KOPT-K1 (cell line): ENCODE data around the gene NFE2L3.

ENCODE experiments used
- H3K27ac ChIP-seq: fragments of 200-600 bp; sonication (generic); 2 replicates; pipeline ENCODE4 v1.5.1; 2016; ENCODE audit warnings: antibody characterized with exemption, mild to moderate bottlenecking, low read depth, low read length; ENCODE audit not compliant: poor library complexity, severe bottlenecking
- H3K36me3 ChIP-seq: fragments of 200-600 bp; sonication (generic); 2 replicates; pipeline ENCODE4 v1.5.1; 2017; ENCODE audit warnings: antibody characterized with exemption, mild to moderate bottlenecking, low read length, moderate library complexity; ENCODE audit not compliant: insufficient read depth
- H3K9me3 ChIP-seq: fragments of 200-600 bp; sonication (generic); 2 replicates; pipeline ENCODE4 v1.5.1; 2017; ENCODE audit warnings: antibody characterized with exemption, low read length, mild to moderate bottlenecking; ENCODE audit not compliant: insufficient read depth, poor library complexity, severe bottlenecking

The NFE2L3 gene

DNA sequence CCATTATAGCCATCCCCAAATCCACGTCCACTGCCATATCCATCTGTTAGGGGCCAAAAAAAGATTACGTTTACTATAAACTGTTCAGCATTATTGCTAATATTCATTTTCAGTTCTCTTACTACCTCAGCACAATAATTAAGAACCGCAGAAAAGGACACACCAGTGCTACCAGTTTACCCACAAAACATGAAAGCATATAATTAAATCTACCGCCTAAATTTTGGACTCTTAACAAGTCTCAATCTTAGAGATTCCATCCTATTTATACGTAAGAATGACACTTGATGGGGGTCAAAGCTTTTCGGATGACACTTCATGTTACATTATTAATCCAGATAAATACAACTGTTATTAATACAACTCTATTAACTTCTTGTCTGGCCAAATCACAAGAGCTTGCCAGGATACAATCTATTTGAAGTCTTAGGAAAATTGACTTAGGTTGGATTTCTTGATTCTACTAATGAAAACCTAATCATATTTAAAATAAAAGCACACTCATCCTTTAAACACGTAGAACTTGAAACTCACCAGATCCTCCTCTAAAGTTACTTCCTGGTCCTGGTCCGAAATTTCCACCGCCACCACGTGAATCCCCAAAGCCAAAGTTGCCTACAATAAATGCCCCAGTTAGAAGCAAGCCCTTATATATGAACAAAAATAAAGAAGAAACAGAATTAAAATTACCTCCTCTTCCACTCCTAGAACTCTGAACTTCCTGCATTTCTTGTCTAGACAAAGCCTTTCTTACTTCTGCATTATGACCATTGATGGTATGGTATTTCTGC is 44.1 kb downstream of the NFE2L3 start:
- no peak overlapping the region for H3K27ac ChIP-seq
- H3K36me3 ChIP-seq, result peaks cover 85% of the 10 kb centered on the region
- no peaks in the 10 kb centered on the region for H3K9me3 ChIP-seq

DNA sequence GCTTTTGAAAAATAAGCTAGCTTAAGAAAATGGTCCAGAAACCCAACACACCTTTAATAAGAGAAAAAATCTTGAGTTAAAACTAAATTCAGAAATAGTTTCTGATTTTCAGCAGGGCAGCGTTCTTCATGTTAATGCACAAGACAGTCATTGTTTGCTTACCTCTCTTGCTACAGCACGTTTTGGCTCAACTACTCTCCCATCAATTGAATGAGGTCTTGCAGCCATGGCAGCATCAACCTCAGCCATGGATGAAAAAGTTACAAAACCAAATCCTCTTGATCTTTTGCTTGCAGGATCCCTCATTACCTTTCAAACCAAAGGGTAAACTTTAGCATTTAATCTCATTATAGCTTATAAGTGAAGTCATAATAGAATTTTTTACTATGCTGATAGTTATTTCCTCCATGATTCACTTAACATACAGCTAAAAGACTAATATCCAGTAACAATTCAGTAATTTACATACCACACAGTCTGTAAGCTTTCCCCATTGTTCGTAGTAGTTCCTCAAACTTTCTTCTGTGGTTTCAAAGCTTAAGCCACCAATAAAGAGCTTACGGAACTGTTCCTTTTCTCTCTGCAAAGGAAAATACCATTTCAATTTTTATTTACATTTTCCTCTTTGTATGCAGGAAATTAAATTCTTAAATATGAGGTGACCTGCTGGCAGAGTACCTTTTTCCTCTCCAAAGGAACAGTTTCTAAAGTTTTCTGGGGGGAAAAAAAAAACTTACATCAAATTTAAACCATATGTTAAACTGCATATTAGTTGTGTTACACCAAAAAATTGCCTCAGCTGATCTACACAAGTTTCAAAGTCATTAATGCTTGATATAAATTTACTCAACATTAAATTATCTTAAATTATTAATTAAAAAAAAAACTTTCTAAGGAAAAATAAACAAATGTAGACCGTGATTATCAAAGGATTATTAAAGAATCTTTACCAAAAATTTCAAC is 45.4 kb downstream of the NFE2L3 start:
- H3K9me3 ChIP-seq, result no peaks in the 10 kb centered on the region
- H3K36me3 ChIP-seq, result peaks cover 71% of the 10 kb centered on the region
- no peak overlapping the region for H3K27ac ChIP-seq

DNA sequence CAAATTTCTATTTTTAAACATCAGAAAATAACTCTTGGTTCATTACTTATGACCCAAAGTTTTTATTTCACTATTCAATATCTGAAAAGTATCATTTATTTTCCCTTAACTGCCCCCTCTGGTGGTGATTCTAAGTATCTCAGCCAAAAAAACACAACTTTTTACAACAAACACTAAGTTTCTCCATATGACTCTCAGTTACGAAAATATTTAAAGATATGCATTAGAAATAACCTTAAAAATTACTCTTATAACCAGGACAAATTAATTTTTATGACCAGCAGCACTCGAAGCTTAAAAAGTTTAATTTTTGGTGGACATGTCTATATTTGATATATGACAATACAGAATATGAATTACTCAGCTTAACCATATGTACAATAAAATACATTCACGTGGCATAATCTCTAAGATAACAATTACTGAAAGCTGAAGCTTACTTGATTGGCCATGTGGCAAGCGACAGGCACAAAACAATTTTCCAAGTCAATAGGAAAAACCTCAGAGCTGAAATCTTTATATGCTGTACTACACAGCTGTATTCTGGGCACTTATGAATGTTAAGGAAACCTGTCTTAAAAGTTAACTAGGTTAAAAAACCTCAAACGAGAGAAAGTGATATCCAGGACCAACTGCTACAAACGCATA is 46.3 kb downstream of the NFE2L3 start:
- peaks cover 70% of the 10 kb centered on the region for H3K36me3 ChIP-seq
- peak overlapping the region; percentile 99 for H3K27ac ChIP-seq
- no peaks in the 10 kb centered on the region for H3K9me3 ChIP-seq

DNA sequence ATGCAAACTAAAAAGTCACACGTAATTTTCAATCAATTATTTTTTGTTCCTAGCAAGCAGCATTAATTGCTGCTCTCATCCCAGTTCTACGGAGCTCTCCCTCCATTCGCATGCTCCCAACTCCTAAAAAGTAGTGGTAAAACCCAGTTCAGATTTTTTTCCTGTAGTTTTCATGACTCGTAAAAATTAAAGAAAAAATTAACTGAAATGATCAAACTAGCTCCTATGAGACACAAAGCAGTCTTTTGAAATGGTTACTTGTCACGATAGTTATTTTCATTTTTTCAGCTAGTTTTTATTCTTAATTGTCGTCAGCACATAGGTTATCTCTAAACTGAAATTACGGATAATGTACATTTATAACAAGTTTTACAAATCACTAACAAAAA is 46.8 kb downstream of the NFE2L3 start:
- Histone ChIP-seq H3K27ac (peak overlapping the region; percentile 99), H3K36me3 (peaks cover 70% of the 10 kb centered on the region), H3K9me3 (no peaks in the 10 kb centered on the region)

DNA sequence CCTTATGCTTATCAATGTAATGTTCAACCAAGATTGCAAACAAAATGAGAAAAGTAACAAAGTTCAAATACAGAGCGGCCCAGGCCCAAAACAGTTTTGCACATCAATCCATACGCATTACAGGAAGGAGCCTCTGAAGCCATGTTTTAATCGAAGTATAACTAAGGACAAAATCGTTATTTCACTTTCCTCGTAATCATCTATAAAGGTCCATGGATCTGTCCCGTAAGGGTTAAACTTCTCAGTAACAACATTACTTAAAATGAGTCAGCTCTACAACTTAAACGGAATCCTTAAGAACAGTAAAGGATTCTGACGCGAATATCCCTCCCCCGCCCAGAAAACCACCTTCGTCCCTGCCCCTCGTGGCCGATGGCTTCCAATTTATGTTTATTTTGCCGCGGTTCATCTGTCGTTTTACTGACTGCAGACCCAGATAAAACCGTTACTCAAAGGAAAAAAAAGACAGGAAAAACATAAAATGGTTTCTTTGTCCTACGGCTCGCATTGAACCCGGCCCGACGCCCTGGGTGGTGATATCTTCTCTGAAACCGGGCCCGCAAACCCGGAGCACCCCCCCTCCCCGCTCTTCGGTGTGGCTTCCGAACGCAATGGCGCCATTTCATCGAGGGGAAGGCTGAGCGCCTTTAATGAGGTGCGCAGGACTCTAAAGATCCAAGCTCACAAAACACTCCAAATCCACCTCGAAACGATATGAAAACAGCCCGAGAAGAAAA is 47.5 kb downstream of the NFE2L3 start:
- peaks cover 70% of the 10 kb centered on the region for H3K36me3 ChIP-seq
- H3K27ac ChIP-seq, result peak overlapping the region; percentile 99
- no peaks in the 10 kb centered on the region for H3K9me3 ChIP-seq

DNA sequence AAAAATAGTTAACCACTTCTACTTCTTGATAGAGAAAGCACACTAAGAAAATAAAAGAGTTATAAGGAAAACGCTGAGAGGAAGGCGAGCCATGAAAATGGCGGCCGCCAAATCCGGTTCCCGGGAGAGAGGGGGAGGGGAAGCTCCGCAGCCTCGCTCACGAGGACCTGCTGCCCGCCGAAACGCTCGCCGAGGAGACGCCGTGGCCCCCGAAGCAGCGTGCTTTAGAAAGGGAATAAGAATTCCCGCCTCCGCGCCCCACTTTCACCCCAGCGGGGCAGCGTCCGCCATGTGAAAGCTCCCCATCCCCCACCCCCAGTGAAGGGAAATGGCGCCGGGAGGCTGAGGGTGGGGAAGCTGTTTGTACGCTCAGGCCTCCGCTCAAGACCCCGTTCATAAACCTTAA is 48.0 kb downstream of the NFE2L3 start:
- Histone ChIP-seq H3K27ac (peak overlapping the region; percentile 99), H3K9me3 (no peaks in the 10 kb centered on the region), H3K36me3 (peaks cover 70% of the 10 kb centered on the region)

DNA sequence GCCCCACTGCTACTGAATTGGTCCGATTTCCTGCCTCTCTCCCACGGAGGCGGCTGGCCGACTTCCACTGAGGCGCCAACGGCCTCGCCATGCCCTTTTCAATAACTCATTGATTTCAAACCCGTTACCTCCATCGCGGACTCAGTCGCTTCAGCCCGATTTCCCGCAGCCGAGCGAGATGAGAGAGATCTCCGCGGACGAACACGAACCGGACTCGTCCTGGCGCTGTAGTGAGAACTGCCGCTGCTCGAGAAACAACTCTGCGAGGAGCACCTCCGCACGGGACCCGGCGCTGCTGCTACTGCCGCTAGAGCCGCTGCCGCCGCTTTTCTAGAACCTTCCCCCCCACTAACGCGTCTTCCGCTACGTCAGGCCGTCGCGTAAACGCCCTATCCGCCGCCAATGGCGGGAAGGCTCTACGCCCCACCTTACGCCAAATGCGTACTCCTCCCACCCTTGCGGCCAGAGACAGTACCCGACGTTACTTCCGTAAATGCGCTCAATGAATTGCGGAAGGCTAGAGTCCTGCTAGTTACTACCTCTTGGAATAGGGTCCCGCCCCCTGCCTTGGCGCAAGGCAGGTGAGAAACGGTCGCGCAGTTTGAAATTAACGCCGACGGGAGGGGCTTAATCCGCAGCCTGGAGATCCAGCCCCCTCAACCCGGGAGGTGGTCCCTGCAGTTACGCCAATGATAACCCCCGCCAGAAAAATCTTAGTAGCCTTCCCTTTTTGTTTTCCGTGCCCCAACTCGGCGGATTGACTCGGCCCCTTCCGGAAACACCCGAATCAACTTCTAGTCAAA is 48.6 kb downstream of the NFE2L3 start, which contains the start of gene HNRNPA2B1:
TSS of gene HNRNPA2B1 (minus strand) at position 303 of the 803 bp plus-strand sequence. CDS start at position 134, 169 bp downstream.
- no peaks in the 10 kb centered on the region for H3K9me3 ChIP-seq
- peak within 1 kb of the TSS; percentile 99 for H3K27ac ChIP-seq
- H3K36me3 ChIP-seq, result peaks cover 70% of the 10 kb centered on the region

DNA sequence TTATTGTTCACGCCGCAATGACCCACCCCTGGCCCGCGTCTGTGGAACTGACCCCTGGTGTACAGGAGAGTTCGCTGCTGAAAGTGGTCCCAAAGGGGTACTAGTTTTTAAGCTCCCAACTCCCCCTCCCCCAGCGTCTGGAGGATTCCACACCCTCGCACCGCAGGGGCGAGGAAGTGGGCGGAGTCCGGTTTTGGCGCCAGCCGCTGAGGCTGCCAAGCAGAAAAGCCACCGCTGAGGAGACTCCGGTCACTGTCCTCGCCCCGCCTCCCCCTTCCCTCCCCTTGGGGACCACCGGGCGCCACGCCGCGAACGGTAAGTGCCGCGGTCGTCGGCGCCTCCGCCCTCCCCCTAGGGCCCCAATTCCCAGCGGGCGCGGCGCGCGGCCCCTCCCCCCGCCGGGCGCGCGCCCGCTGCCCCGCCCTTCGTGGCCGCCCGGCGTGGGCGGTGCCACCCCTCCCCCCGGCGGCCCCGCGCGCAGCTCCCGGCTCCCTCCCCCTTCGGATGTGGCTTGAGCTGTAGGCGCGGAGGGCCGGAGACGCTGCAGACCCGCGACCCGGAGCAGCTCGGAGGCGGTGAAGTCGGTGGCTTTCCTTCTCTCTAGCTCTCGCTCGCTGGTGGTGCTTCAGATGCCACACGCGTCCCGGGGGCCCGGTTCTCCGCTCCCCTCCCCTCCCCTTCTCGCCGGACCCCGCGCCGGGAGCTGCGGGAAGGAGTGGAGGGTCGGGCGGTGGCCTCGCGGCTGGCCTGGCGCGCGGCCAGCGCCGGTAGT is 49.4 kb downstream of the NFE2L3 start, which contains the start of gene CBX3:
TSS of gene CBX3 (plus strand) at position 499 of the 772 bp plus-strand sequence. CDS start 1,254 bp downstream, outside the sequence.
- Histone ChIP-seq H3K9me3 (no peaks in the 10 kb centered on the region), H3K36me3 (peaks cover 70% of the 10 kb centered on the region), H3K27ac (peak within 1 kb of the TSS; percentile 99)

DNA sequence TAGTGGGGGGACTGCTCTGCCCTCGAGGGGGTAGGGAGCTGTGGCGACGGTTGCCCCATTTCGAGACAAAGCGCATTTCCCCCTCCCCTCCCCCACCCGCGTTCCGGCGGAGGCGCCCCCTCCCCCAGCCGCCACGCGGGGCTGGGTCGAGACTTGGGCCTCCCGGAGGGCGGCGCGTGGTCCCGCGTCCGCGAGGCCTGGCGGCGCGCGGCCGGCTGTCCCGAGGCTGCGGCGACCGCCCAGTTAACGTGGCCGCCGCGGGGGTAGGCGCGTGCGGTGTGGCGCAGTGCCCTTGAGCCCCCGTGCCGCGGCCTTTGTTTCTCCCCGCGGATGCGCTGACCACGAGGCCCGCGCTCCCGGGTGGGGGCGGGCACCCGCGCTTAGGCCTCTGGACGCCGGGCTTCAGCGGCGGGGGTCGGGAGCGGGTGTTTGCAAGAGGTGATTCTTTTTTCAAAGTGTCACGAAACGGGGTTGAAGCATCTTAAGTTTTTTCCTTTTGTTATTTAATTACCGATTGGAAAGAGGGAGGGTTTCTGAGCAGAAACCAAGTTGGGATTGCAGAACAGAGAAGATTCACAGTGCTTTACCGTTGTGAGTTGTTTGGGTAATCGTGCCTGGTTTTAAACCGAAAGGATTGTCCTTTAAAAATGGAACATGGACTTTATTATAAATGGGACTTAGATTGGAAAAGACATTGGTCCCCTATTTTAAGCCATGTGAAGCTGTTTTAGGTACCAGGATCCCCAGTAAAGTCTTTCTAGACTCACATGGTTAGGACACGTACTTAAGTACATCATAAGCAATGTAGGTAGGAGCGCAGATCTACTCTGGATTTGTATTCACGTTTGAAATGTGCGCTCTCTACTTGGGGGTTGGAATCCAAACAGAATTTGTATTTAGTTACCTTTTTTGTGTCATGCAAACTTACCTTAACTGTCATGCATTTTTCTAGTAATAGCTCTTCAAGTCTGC is 50.3 kb downstream of the NFE2L3 start:
- Histone ChIP-seq H3K27ac (peak overlapping the region; percentile 99), H3K36me3 (peaks cover 70% of the 10 kb centered on the region), H3K9me3 (no peaks in the 10 kb centered on the region)

DNA sequence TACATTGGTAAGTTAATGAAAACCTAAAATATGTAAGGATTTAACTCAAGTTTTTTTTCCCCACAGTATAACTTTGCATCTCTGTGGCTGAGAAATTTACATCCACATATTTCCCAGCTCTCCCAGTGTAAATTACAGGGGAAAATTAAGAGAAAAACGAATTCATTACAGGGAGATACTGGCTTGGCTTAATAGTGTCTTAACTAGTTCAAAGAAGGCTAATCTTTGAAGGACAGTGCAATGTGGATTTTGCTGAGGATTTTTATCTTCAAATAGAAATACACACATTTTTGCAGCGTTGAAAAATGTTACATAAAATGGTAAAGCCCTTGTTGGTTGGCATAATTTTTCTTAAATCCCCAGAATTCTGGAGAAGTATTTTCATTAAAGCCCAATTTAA is 51.0 kb downstream of the NFE2L3 start:
- Histone ChIP-seq H3K36me3 (peaks cover 71% of the 10 kb centered on the region), H3K27ac (peak overlapping the region; percentile 99), H3K9me3 (no peaks in the 10 kb centered on the region)

DNA sequence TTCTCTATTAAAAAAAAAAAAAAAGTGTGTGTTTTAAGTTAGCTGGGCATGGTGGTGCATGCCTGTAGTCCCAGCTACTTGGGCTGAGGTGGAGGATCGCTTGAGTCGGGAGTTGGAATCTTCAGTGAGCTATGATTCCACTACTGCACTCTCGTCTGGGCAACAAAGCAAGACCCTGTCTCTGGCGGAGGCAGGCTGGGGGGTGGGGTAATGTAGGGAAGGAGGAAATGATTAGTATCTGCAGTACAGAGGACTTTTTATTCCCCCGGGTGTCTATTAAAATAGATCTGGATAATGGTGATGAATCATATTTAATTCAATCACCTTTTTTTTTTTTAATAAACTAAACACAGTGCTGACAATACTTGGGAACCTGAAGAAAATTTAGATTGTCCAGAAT is 56.0 kb downstream of the NFE2L3 start:
- Histone ChIP-seq H3K36me3 (peaks cover 100% of the 10 kb centered on the region), H3K9me3 (no peaks in the 10 kb centered on the region)

More for the DNA sequence above, 56.0 kb downstream of the NFE2L3 start:
- no peak overlapping the region for H3K27ac ChIP-seq
